Measurements from ENCODE around the gene GAPDHS. TPM values are rescaled to one million over a fixed set of nuclear protein-coding genes. Genes with fewer than 3 reads are reported as not detected.
A peak's percentile ranks its signal among the peaks of the same experiment; 100 is the strongest.

Gene GAPDHS
- total RNA-seq, 1 donor from 2014 or later = not detected

- Histone ChIP-seq H3K4me1 (no peaks in the 10 kb centered on the region), H3K27me3 (no peaks in the 10 kb centered on the region), H3K9me3 (peaks cover 12% of the 10 kb centered on the region), H3K36me3 (no peaks in the 10 kb centered on the region), H3K27ac (no peak overlapping the region), H3K4me3 (no peak overlapping the region)
- no peak for TF ChIP-seq CTCF (IDR thresholded peaks at IDR 0.05)
- no peak for ATAC-seq
- intact Hi-C loops (cut with DNase I) = no loop called here
- no peak for DNase-seq
Measured at GRCh38 chr19:35578707-35579106, 45.5 kb downstream of the GAPDHS start.

GRCh38 chr19:35582760-35583159 lies 49.5 kb downstream of the GAPDHS start:
- Histone ChIP-seq H3K9me3 (no peaks in the 10 kb centered on the region), H3K36me3 (no peaks in the 10 kb centered on the region), H3K27ac (no peak overlapping the region), H3K27me3 (no peaks in the 10 kb centered on the region), H3K4me3 (no peak overlapping the region), H3K4me1 (no peaks in the 10 kb centered on the region)
- no peak for ATAC-seq
- no peak for DNase-seq
- intact Hi-C loops (cut with DNase I) = no loop called here
- no peak for TF ChIP-seq CTCF (IDR thresholded peaks at IDR 0.05)

GRCh38 chr19:35585848-35586247 lies 52.6 kb downstream of the GAPDHS start, which contains the start of gene PMIS2:
Gene PMIS2, plus strand, starts transcription at chr19:35586173. Its CDS starts 87 bp downstream, at chr19:35586260.
- Histone ChIP-seq H3K27ac (no peak within 1 kb of the TSS), H3K4me3 (no peak within 1 kb of the TSS), H3K27me3 (no peaks in the 10 kb centered on the region), H3K9me3 (no peaks in the 10 kb centered on the region), H3K36me3 (no peaks in the 10 kb centered on the region), H3K4me1 (no peaks in the 10 kb centered on the region)
- DNase-seq (no peak), ATAC-seq (no peak)
- intact Hi-C loops (cut with DNase I) = no loop called here
- TF ChIP-seq CTCF (IDR thresholded peaks at IDR 0.05) = no peak

- Histone ChIP-seq H3K36me3 (no peaks in the 10 kb centered on the region), H3K4me3 (no peak overlapping the region), H3K9me3 (no peaks in the 10 kb centered on the region), H3K4me1 (no peaks in the 10 kb centered on the region), H3K27me3 (peaks cover 6% of the 10 kb centered on the region), H3K27ac (no peak overlapping the region)
- DNase-seq = no peak
- no peak for ATAC-seq
- intact Hi-C loops (cut with DNase I) = no loop called here
- no peak for TF ChIP-seq CTCF (IDR thresholded peaks at IDR 0.05)
Measured at GRCh38 chr19:35587321-35587720, 54.1 kb downstream of the GAPDHS start.

GRCh38 chr19:35590875-35591274 lies 57.6 kb downstream of the GAPDHS start:
- no peak overlapping the region for H3K27ac ChIP-seq
- H3K4me1 ChIP-seq = no peaks in the 10 kb centered on the region
- H3K4me3 ChIP-seq = no peak overlapping the region
- H3K27me3 ChIP-seq = peaks cover 16% of the 10 kb centered on the region
- H3K9me3 ChIP-seq = no peaks in the 10 kb centered on the region
- DNase-seq (no peak), ATAC-seq (no peak)
- H3K36me3 ChIP-seq = no peaks in the 10 kb centered on the region
- no peak for TF ChIP-seq CTCF (IDR thresholded peaks at IDR 0.05)
- intact Hi-C loops (cut with DNase I) = no loop called here

GRCh38 chr19:35592226-35592625 lies 59.0 kb downstream of the GAPDHS start:
- Histone ChIP-seq H3K9me3 (no peaks in the 10 kb centered on the region), H3K27me3 (peaks cover 16% of the 10 kb centered on the region), H3K27ac (no peak overlapping the region), H3K4me1 (no peaks in the 10 kb centered on the region), H3K36me3 (no peaks in the 10 kb centered on the region), H3K4me3 (no peak overlapping the region)
- peak; percentile 65 for ATAC-seq
- intact Hi-C loops (cut with DNase I) = no loop called here
- DNase-seq = no peak
- TF ChIP-seq CTCF (IDR thresholded peaks at IDR 0.05) = peak; percentile 48
